Brain microvascular endothelial cell (primary cell): ENCODE measurements around the gene NLRP9.

Source experiments
- DNase-seq: peaks from one replicate; pipeline ENCODE4 v3.0.0-alpha.2; 2020
- H3K27ac ChIP-seq: fragments of 250-450 bp; sonication (Bioruptor Pico); 2 replicates; pipeline ENCODE4 v1.5.1; 2020; ENCODE audit warnings: mild to moderate bottlenecking, moderate library complexity
- H3K27me3 ChIP-seq: fragments of 250-450 bp; sonication (Bioruptor Pico); replicated peaks from 2 replicates; pipeline ENCODE4 v1.5.1; 2020; ENCODE audit warnings: mild to moderate bottlenecking
- H3K36me3 ChIP-seq: fragments of 250-450 bp; sonication (Bioruptor Pico); replicated peaks from 2 replicates; pipeline ENCODE4 v1.5.1; 2020; ENCODE audit warnings: mild to moderate bottlenecking
- H3K4me3 ChIP-seq: 2 replicates; pipeline ENCODE4 v1.5.1; 2011; ENCODE audit warnings: low read depth, mild to moderate bottlenecking, control low read depth, low read length, moderate library complexity
- CTCF ChIP-seq: IDR thresholded peaks from 2 replicates; pipeline ENCODE4 v1.5.1; 2011; ENCODE audit warnings: low read depth, mild to moderate bottlenecking, moderate library complexity, low read length, control low read depth, inconsistent platforms; ENCODE audit errors: missing control alignments
- in situ Hi-C: cut with HindIII; loops from 2 replicates; pipeline ENCODE4 v1.10.0; 2017; ENCODE audit warnings: low sequenced_read_pairs, low pct_ligation_motif_present

The NLRP9 gene

DNA sequence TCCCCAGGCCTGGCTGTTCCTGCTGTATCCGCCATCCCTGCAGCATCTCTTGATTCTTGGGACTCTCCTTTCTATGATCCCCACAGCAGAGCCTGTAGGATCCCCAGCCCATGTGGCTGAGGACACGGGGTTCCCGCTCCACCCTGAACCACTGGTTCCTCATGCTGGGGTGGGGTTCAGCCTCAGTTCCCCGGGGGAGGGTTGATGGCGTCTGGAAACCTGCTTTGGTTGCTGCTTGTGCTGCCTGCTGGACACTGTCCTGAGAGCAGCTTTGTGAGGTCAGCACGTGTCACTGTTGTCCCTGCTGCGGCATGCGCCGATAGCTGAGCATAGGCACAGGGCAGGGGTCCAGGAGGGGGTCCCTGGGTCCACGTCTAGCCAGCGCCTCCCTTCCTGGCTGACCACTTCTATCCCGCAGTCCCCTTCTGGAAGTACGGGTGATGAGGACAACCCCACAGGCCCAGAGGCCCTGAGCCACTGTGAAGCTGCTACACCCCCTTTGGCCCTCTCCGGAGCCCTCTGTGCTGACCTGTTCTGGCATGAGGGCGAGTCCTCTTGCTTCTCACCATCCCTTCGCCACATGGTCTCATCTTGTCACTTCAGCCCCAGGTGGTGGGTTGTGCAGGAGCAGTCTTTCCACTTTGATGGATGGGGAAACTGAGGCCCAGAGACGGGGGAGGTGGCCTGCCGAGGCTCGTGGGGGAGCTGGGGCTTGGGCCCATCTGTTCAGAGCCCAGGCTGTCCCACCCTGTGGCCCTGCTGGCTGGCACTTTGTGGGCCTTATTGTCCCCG, 57.7 kb downstream of the NLRP9 start:
- H3K27ac ChIP-seq, result no peak overlapping the region
- no peak for TF ChIP-seq CTCF
- in situ Hi-C loops, result no loop called here
- no peaks in the 10 kb centered on the region for H3K27me3 ChIP-seq
- no peak overlapping the region for H3K4me3 ChIP-seq
- DNase-seq, result no peak
- H3K36me3 ChIP-seq, result peaks cover 47% of the 10 kb centered on the region

- DNase-seq, result no peak
These were observed 58.6 kb downstream of the NLRP9 start for GRCh38 chr19:55679343-55680257.

DNA sequence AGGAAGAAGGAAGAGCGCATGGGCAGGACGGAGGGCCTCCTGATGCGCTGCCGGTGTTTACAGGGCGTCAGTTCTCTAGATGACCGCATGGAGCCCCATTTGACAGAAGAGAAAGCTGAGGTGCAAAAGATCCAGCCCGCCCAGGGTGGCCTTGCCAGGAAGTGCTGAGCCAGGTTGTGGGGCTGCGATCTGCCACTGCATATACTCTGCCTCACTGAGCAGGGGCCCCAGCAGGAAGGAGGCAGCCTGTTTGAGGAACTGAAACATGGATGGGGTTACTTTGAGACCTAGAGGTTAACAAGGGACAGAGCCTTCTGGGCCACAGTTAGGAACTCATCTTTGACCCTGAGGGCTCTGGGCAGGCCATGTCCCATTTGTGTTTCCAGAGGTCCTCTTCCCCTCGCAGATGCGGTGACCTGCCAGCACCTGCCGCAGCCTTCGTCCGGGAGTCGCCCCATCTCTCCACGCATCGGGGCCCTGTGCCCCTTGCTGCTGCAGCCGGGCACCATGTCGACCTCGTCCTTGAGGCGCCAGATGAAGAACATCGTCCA, 60.0 kb downstream of the NLRP9 start:
- in situ Hi-C loops, result no loop called here
- Histone ChIP-seq H3K36me3 (peaks cover 40% of the 10 kb centered on the region), H3K27ac (no peak overlapping the region), H3K27me3 (no peaks in the 10 kb centered on the region), H3K4me3 (no peak overlapping the region)
- TF ChIP-seq CTCF, result no peak
- DNase-seq, result no peak

More at GRCh38 chr19:55679343-55680257, 58.6 kb downstream of the NLRP9 start:
- peaks cover 45% of the 10 kb centered on the region for H3K36me3 ChIP-seq
- no peak overlapping the region for H3K4me3 ChIP-seq
- no peaks in the 10 kb centered on the region for H3K27me3 ChIP-seq
- TF ChIP-seq CTCF, result no peak
- H3K27ac ChIP-seq, result no peak overlapping the region
- in situ Hi-C loops, result no loop called here

DNA sequence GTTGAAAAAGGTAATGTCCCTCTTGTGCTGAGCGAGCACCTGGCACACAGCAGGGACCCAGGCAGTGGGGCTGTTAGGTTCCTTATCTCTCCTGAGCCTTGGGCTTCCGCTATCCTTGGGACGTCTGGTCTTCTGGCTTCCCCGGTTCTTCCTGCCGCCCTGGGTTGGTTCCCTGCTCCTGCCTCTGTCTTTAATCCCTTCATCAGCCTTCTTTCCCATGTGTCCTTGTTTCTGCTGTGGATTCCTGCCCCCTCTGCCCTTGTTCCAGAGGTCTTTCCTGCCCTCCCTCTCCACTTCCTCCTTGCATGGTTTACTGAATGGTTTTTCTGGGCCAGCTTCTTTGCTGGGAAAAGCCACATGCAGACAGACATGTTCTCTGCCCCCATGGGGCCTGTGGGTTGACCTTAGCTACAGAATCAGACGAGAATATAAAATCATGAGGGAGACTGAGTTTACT, 60.6 kb downstream of the NLRP9 start:
- in situ Hi-C loops, result no loop called here
- Histone ChIP-seq H3K36me3 (peaks cover 38% of the 10 kb centered on the region), H3K27me3 (no peaks in the 10 kb centered on the region), H3K27ac (no peak overlapping the region), H3K4me3 (no peak overlapping the region)
- DNase-seq, result no peak
- TF ChIP-seq CTCF, result no peak

DNA sequence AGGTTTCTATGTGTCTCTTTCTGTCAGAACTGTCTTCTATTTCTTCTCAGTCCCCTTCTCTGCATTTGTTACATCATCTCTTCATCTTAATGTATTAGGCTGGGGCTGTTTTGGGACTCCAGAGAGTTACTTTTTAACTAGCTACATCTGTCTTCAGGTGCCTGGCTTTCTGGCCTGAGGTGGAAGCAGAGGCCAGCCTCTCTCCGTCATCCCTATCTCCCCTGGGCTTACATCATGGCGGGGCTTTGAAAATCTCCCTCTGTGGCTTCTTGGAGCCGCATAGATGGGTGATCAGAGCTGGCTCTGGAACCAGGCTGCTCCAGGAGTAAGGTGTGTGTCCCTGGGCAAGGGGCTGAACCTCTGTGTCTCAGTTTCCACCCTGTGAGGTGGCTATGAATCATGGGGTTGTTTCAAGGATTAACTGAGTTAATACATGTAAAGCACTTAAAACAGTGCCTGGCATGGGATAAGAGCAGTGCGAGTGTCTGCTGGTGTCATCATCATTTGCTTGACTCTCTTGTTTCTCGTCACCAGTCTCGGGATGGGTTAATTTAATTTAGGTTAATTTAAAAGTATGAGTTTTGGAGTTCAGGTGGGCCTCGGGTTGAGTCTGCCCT, 61.2 kb downstream of the NLRP9 start:
- Histone ChIP-seq H3K4me3 (no peak overlapping the region), H3K27ac (no peak overlapping the region), H3K36me3 (peaks cover 38% of the 10 kb centered on the region), H3K27me3 (no peaks in the 10 kb centered on the region)
- in situ Hi-C loops, result no loop called here
- no peak for TF ChIP-seq CTCF
- DNase-seq, result no peak
